UCSD-AML1 (cell line): ENCODE measurements around the gene HLCS.

Source experiments
- DNase-seq: peaks from one replicate; lab custom pipeline; 2025; ENCODE audit not compliant: unreplicated experiment; lab: John Stamatoyannopoulos, UW

HLCS gene

DNA sequence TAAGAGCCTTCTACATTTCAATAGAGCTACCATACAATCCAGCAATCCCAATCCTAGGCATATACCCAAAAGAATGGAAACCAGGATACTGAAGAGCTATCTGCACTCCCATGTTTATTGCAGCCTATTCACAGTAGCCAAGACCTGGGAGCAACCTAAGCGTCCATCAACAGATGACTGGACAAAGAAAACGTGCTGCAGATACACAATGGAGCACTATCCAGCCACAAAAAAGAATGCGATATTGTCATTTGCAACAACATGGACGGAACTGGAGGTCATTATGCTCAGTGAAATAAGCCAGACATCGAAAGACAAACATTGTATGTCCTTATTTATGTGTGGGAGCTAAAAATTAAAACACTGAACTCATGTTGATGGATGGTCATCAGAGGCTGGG lies 115.3 kb downstream of the HLCS start:
- no peak for DNase-seq

GRCh38 chr21:36850372-36850771 lies 116.1 kb downstream of the HLCS start:
- DNase-seq, result no peak

DNA sequence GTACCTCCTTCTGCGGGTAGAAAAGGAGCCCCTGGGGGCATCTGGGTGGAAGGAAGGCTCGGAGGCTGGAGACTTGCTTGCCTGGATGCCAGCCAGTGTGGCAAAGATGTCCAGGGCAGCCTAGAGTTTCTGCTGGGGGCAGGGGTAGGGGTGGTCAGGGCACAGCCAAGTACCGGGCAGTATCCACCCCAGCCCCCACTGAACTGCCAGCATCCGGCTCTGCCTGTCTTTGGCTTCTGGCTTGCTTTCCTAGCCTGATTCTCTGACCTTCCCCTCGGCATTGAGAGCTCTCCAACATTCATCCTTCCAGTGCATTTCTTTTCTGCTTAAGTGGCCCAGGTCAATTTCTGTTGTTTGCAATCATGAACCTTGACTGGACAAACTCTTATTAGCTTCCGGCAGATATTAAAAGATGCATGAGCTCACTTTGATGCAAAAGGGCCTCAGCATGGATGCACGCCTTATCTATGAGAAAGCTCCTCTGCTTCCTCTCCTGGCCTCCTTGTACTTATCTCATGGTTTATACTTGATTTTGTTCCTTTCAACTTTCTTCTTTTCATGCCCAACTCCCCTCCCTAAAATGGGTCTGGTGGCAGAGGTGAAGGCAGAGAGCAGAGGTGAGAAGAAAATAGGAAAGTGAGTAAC lies 116.9 kb downstream of the HLCS start:
- DNase-seq, result no peak

DNA sequence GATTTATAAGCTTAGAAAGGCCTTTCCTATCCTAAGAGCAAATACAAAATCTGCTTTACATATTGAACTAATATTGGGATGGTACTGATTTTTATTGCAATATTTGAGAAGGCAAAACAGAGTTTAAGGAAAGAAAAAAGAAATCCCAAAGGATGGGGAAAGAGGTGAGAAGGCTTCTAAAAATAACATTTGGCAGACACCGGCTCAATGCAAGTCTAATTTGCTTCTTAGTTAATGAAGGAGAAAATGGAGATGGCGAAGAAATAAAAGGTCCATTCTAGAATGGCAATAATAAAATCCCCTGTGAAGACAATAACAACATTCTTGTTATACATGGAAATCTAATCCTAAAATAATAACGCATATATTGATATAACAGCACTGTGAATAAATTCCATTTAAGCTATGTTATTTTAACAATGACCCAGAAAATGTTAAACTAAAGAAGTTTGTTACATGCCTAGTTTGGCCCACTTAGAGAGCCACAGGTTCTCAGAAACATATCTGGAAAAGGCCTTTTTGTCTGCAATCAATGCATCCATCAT lies 117.7 kb downstream of the HLCS start:
- no peak for DNase-seq

- no peak for DNase-seq
Observed at GRCh38 chr21:36847189-36847588, 119.3 kb downstream of the HLCS start.

- DNase-seq, result no peak
Observed at GRCh38 chr21:36846631-36847030, 119.8 kb downstream of the HLCS start.

DNA sequence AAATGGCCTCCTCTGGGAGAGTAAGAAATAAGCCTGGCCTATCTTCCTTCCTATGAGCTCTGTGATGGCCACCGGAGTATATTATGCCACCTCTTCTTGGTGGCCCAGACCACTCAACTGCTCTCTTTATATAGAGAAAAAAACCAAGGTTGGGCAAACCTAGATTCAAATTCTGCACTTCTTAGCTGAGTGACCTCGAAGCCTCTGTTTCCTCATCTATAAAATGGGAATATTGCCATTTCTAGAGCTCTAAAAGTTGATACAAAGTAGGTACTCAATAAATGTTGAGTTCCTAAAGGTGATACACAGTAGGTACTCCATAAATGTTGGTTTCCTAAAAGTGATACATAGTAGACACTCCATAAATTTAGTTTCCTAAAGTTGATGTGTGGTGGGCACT lies 120.7 kb downstream of the HLCS start:
- DNase-seq, result no peak

DNA sequence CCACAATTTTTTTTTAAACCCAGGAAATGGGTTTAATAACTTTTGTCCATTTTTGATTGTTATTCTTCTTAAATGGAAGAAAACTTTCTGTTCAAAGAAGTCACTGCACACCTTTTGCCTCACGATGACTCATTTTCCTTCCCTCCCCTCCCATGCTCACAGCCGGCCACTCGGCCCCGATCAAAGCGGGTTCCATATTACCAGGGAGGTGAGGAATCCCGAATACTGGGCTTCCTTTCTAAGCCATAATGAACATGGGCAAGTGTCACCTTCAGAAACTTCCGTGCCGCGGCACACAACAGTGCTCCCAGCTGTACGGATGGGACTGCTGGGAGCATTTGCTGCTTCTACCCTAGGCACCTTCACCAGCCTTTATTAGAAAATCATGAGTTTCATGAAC lies 121.4 kb downstream of the HLCS start:
- DNase-seq, result no peak

DNA sequence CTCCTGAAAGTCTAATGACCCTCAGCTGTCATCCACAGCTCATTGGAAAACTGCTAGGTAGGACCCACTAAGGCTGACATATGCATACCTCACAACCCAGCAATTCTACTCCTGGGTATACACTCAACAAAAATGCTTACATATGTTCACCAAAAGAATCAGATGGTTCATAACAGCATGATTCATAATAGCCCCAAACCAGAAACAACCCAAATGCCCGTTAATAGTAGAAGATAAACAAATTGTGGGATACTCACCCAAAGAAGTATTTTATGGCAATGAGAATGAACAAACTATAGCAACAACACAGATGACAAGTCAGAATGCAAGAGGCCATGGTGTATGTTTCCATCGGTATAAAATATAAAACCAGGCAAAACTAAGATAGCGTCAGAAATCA lies 124.6 kb downstream of the HLCS start:
- DNase-seq, result no peak

- no peak for DNase-seq
Observed at GRCh38 chr21:36839735-36840134, 126.7 kb downstream of the HLCS start.

GRCh38 chr21:36839123-36839522 lies 127.3 kb downstream of the HLCS start:
- DNase-seq, result no peak

DNA sequence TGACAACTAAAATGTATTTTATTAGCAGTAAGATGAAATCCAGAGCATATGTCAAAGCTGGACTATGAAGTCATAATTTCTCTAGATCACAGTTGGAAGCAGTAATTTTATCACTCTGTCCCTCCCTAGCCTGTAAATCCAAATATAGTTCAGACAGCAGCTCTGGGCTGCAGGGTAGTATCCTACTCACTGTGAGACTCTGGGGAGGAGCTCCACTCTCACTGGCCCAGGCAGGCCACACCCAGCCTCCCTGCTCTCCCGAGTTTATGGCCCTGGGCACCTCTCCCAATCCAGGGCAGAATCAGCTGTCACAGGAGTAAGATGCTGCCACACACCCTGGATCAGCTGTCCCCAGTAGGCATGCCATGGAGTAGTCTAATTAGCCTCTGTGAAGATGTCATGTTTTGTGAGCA lies 131.1 kb downstream of the HLCS start:
- DNase-seq, result no peak

DNA sequence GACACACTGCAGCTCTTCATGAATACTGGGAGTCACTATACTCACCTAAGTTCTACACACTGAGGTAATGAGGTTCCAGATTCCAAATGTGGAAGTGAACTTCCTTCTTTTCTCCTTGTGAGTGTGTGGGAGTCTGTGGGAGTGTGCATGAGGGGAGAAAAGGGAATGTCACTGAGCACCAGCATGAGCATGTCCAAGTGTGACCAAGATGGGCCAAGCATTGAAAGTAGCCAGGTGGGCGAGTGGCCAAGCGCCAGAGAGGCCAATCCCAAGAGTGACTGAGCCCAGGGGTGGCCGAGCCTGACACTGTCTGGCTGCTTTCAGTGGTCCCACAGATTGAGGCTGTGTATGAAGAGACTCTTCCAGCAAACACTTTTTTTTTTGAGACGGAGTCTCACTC lies 132.3 kb downstream of the HLCS start:
- DNase-seq, result no peak

DNA sequence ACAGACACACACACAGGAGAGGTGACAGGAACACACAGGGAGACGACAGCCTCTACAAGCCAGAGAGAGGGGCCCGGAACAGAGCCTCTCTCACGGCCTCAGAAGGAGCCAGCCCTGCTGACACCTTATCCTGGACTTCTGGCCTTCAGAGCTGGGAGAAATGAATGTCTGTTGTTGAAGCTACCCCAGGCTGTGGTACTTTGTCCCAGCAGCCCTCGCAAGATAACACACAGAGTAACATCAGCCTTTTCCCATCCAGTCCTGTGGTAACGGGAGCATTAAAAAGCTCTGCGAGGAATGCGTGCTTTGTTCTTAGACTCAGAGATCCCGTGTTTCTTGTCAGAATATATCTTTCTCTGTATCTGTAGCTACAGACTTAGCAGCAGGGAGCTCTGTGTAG lies 136.4 kb downstream of the HLCS start:
- DNase-seq, result no peak

DNA sequence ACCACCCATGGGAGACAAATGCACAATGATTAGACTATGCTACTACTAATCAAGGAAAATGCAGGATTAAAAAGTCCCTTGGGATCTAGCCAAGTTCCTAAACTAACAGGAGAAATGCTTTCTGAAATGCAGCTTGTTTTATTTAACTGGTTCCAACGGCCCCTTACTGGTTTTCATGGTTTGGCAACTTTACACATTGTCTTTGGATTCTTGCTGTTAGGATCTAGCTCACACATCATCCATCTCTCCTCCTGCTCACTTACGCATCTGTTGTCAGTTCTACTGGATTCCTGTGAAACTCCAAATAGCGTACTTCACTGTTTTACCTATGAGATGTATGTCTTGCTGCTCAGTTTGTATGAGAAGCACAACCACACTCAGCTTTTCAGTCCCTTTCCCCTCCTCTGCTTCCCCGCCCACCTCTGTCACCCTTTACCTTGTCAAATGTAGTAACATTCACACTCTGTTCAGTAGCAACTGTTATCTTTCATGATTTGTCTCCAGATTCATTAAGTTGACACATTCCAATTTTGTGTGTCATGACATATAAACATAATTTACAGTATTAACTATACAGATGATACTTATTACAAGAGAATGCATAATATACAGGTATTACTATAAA lies 137.5 kb downstream of the HLCS start:
- no peak for DNase-seq

DNA sequence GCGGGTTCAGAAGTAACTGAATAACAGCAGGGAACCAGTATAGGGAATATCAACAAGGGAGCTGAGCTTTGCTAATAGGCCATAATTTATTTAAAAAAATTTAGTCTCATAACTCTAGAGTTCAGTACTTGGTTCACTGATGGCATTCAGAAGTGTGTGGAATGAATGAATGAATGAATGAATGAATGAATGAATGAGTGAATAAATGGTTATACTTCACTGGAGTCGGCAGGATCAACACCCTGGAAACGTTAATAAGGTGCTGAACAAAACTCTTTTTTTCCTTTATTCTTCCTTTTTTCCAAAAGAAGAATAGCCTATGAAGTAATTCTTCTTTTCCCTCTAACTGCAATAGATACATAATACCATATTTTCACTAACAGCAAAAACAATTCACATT lies 138.3 kb downstream of the HLCS start:
- DNase-seq, result no peak

GRCh38 chr21:36825658-36826057 lies 140.8 kb downstream of the HLCS start:
- DNase-seq, result no peak

DNA sequence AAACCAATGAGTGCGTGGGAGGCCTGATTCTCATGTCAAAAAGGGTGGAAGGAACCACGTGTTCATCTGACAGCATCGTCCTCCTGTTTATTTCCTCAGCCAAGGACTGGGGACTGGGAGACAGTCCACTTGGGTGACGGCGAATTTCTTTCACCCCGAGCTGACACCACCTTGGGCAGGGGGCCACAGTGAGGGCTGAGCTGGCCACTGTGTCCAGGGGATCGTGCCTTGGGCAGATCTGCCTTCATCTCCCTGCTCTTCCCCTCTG lies 145.5 kb downstream of the HLCS start:
- no peak for DNase-seq

GRCh38 chr21:36820176-36821031 lies 146.1 kb downstream of the HLCS start:
- DNase-seq, result no peak

- no peak for DNase-seq
Observed at GRCh38 chr21:36817732-36818450, 148.6 kb downstream of the HLCS start.

- no peak for DNase-seq
Observed at GRCh38 chr21:36816561-36817130, 149.8 kb downstream of the HLCS start.
